Mesenchymal stem cell (in vitro differentiated cells and primary cell): ENCODE measurements around the gene HSF2BP.
A peak's percentile ranks its signal among the peaks of the same experiment; 100 is the strongest.

Source experiments
- DNase-seq: peaks from one replicate; pipeline ENCODE4 v3.0.0-alpha.2; 2013
- H2AFZ ChIP-seq: one replicate; pipeline ENCODE4 v1.6.1; 2013; ENCODE audit warnings: low read depth, mild to moderate bottlenecking, control low read depth, inconsistent platforms, low read length, moderate library complexity
- H2AK5ac ChIP-seq: 2 replicates; pipeline ENCODE4 v1.6.1; 2013; ENCODE audit warnings: low read length, moderate library complexity, mild to moderate bottlenecking, inconsistent platforms; ENCODE audit not compliant: severe bottlenecking
- H2BK120ac ChIP-seq: one replicate; pipeline ENCODE4 v1.6.1; 2013; ENCODE audit warnings: low read depth, mild to moderate bottlenecking, inconsistent platforms, low read length, moderate library complexity
- H2BK12ac ChIP-seq, 2 experiments: one replicate each; pipeline ENCODE4 v1.6.1; 2013; ENCODE audit warnings: inconsistent platforms in 2 of 2, low read length in 2 of 2, mild to moderate bottlenecking in 2 of 2, moderate library complexity in 2 of 2, control low read depth in 1 of 2
- H2BK15ac ChIP-seq: one replicate; pipeline ENCODE4 v1.6.1; 2013; ENCODE audit warnings: mild to moderate bottlenecking, low read depth, inconsistent platforms; ENCODE audit not compliant: poor library complexity, severe bottlenecking
- H2BK5ac ChIP-seq: 2 replicates; pipeline ENCODE4 v1.6.1; 2013; ENCODE audit warnings: low read depth, mild to moderate bottlenecking, low read length, control low read depth, inconsistent platforms; ENCODE audit not compliant: poor library complexity, severe bottlenecking
- H3K14ac ChIP-seq, 2 experiments: one replicate each; pipeline ENCODE4 v1.6.1; 2013; ENCODE audit warnings: inconsistent platforms in 2 of 2, low read length in 2 of 2, control low read depth in 1 of 2, mild to moderate bottlenecking in 1 of 2, moderate library complexity in 1 of 2
- H3K18ac ChIP-seq, 2 experiments: one replicate each; pipeline ENCODE4 v1.6.1; 2013; ENCODE audit warnings: inconsistent platforms in 2 of 2, low read length in 2 of 2, control low read depth in 1 of 2, low read depth in 1 of 2, mild to moderate bottlenecking in 1 of 2
- H3K23ac ChIP-seq, 2 experiments: one replicate each; pipeline ENCODE4 v1.6.1; 2013; ENCODE audit warnings: inconsistent platforms in 2 of 2, low read length in 2 of 2, mild to moderate bottlenecking in 2 of 2, moderate library complexity in 2 of 2, control low read depth in 1 of 2
- H3K27ac ChIP-seq: 2 replicates; pipeline ENCODE4 v1.5.1; 2013; ENCODE audit warnings: mild to moderate bottlenecking, moderate library complexity, low read length, control low read depth, inconsistent platforms; ENCODE audit not compliant: poor library complexity, severe bottlenecking
- H3K27me3 ChIP-seq, 2 experiments: 2 replicates each; pipeline versions ENCODE4 v1.6.1 to v1.7.0; 2013; ENCODE audit warnings: low read length in 2 of 2, mild to moderate bottlenecking in 2 of 2, moderate library complexity in 2 of 2, control low read depth in 1 of 2, inconsistent platforms in 1 of 2; ENCODE audit not compliant: control insufficient read depth in 1 of 2, insufficient read depth in 1 of 2
- H3K36me3 ChIP-seq, 2 experiments: 2 replicates each; pipeline versions ENCODE4 v1.6.1 to v1.7.0; 2013; ENCODE audit warnings: low read length in 2 of 2, control low read depth in 1 of 2, inconsistent platforms in 1 of 2, low read depth in 1 of 2, mild to moderate bottlenecking in 1 of 2; ENCODE audit not compliant: insufficient read depth in 2 of 2, control insufficient read depth in 1 of 2
- H3K4ac ChIP-seq, 2 experiments: one replicate each; pipeline ENCODE4 v1.6.1; 2013; ENCODE audit warnings: inconsistent platforms in 2 of 2, low read length in 2 of 2, mild to moderate bottlenecking in 2 of 2, moderate library complexity in 2 of 2, control low read depth in 1 of 2, low read depth in 1 of 2
- H3K4me1 ChIP-seq: 2 replicates; pipeline ENCODE4 v1.6.1; 2013; ENCODE audit warnings: low read depth, low read length, control low read depth; ENCODE audit not compliant: control insufficient read depth, insufficient read depth
- H3K4me2 ChIP-seq: 2 replicates; pipeline ENCODE4 v1.6.1; 2013; ENCODE audit warnings: low read length, mild to moderate bottlenecking, inconsistent platforms; ENCODE audit not compliant: poor library complexity, severe bottlenecking
- H3K4me3 ChIP-seq, 2 experiments: 2 replicates each; pipeline versions ENCODE4 v1.5.1 to v1.7.0; 2013; ENCODE audit warnings: low read length in 2 of 2, mild to moderate bottlenecking in 2 of 2, control low read depth in 1 of 2, low read depth in 1 of 2; ENCODE audit not compliant: insufficient read depth in 1 of 2
- H3K79me1 ChIP-seq: replicated peaks from 2 replicates; pipeline ENCODE4 v1.6.1; 2013; ENCODE audit warnings: mild to moderate bottlenecking, control low read depth, low read length, inconsistent platforms; ENCODE audit not compliant: poor library complexity, severe bottlenecking
- H3K9ac ChIP-seq: 2 replicates; pipeline ENCODE4 v1.7.0; 2013; ENCODE audit warnings: mild to moderate bottlenecking, low read length, moderate library complexity
- H3K9me3 ChIP-seq: 2 replicates; pipeline ENCODE4 v1.7.0; 2013; ENCODE audit warnings: mild to moderate bottlenecking, low read length; ENCODE audit not compliant: control insufficient read depth
- H4K8ac ChIP-seq: one replicate; pipeline ENCODE4 v1.6.1; 2013; ENCODE audit warnings: inconsistent platforms, mild to moderate bottlenecking, low read length, moderate library complexity
- H4K91ac ChIP-seq: one replicate; pipeline ENCODE4 v1.6.1; 2013; ENCODE audit warnings: mild to moderate bottlenecking, low read length, inconsistent platforms
- WGBS: methylation state at CpG from one replicate; pipeline ENCODE4 v1.1.7; 2013; ENCODE audit warnings: mixed read lengths; 5-methylcytosine and 5-hydroxymethylcytosine counted together

HSF2BP gene

DNA sequence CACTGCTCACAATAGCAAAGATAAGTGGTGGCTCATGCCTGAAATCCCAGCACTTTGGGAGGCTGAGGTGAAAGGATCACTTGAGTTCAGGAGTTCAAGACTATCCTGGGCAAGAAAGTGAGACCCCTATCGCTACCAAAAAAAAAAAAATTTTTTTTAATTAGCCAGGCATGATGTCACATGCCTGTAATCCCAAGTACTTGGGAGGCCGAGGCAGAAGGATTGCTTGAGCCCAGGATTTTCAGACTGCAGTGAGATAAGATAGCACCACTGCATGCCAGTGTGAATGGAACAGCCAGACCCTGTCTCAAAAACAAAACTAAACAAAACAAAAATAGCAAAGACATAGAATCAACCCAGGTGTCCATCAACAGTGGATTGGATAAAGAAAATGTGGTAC, 50.6 kb downstream of the HSF2BP start:
- H4K91ac ChIP-seq = no peak overlapping the region
- no peaks in the 10 kb centered on the region for H3K79me1 ChIP-seq
- WGBS = 67% methylated on average over 2 of the region's 2 CpGs
- no peak overlapping the region for H3K4me2 ChIP-seq
- no peak overlapping the region for H3K9ac ChIP-seq
- H3K4me3 ChIP-seq = no peak overlapping the region
- DNase-seq = no peak
- no peaks in the 10 kb centered on the region for H3K36me3 ChIP-seq
- H3K27ac ChIP-seq = no peak overlapping the region
- H3K9me3 ChIP-seq = no peaks in the 10 kb centered on the region
- no peak overlapping the region for H2BK120ac ChIP-seq
- H3K14ac ChIP-seq = no peak overlapping the region
- peaks cover 37% of the 10 kb centered on the region for H3K4me1 ChIP-seq
- no peak overlapping the region for H2BK5ac ChIP-seq
- H2BK15ac ChIP-seq = no peak overlapping the region
- H3K4ac ChIP-seq = peak overlapping the region in 1 of 2 experiments; percentile 35
- peak overlapping the region; percentile 89 for H2AK5ac ChIP-seq
- peak overlapping the region in 1 of 2 experiments; percentile 71 for H2BK12ac ChIP-seq
- no peak overlapping the region for H4K8ac ChIP-seq
- no peak overlapping the region for H2AFZ ChIP-seq
- H3K23ac ChIP-seq = no peak overlapping the region
- no peak overlapping the region for H3K18ac ChIP-seq
- H3K27me3 ChIP-seq = peaks cover 0 to 5% of the 10 kb centered on the region in 2 experiments

DNA sequence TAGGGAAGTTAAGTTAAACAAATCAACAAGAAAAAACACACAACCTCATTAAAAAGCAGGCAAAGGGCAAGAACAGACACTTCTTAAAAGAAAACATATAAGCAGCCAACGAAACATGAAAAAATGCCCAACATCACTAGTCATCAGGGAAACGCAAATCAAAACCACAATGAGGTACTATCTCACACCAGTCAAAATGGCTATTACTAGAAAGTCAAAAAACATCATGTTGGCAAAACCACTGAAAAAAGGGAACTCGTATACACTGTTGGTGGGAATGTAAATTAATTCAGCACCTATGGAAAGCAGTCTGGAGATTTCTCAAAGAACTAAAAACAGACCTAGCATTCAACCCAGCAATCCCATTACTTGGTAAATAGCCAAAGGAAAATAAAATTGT, 51.1 kb downstream of the HSF2BP start:
- H3K14ac ChIP-seq = no peak overlapping the region
- DNase-seq = peak; percentile 81
- no peak overlapping the region for H2BK5ac ChIP-seq
- H3K4me1 ChIP-seq = peaks cover 41% of the 10 kb centered on the region
- no peak overlapping the region for H2BK12ac ChIP-seq
- H4K8ac ChIP-seq = no peak overlapping the region
- H3K27ac ChIP-seq = no peak overlapping the region
- no peak overlapping the region for H4K91ac ChIP-seq
- no peak overlapping the region for H3K4me3 ChIP-seq
- no peak overlapping the region for H2AFZ ChIP-seq
- H2BK15ac ChIP-seq = no peak overlapping the region
- H3K27me3 ChIP-seq = peaks cover 0 to 5% of the 10 kb centered on the region in 2 experiments
- H3K18ac ChIP-seq = no peak overlapping the region
- no peak overlapping the region for H3K4ac ChIP-seq
- H2BK120ac ChIP-seq = no peak overlapping the region
- H3K79me1 ChIP-seq = no peaks in the 10 kb centered on the region
- no peaks in the 10 kb centered on the region for H3K36me3 ChIP-seq
- H2AK5ac ChIP-seq = no peak overlapping the region
- H3K4me2 ChIP-seq = no peak overlapping the region
- no peaks in the 10 kb centered on the region for H3K9me3 ChIP-seq
- no peak overlapping the region for H3K9ac ChIP-seq
- H3K23ac ChIP-seq = no peak overlapping the region
- 14% methylated on average over 3 of the region's 3 CpGs for WGBS

- peak overlapping the region; percentile 92 for H2BK12ac ChIP-seq
- peak overlapping the region in 1 of 2 experiments; percentile 45 for H3K14ac ChIP-seq
- no peaks in the 10 kb centered on the region for H3K79me1 ChIP-seq
- peak overlapping the region; percentile 77 for H2AK5ac ChIP-seq
- H3K9me3 ChIP-seq = no peaks in the 10 kb centered on the region
- no peak overlapping the region for H2BK5ac ChIP-seq
- H4K91ac ChIP-seq = peak overlapping the region; percentile 77
- H4K8ac ChIP-seq = peak overlapping the region; percentile 86
- H3K36me3 ChIP-seq = no peaks in the 10 kb centered on the region
- no peak overlapping the region for H3K23ac ChIP-seq
- H3K18ac ChIP-seq = peak overlapping the region; percentile 69 to 83
- peak overlapping the region; percentile 3 for H2AFZ ChIP-seq
- no peak overlapping the region for H3K27ac ChIP-seq
- H2BK120ac ChIP-seq = no peak overlapping the region
- H3K4me3 ChIP-seq = no peak overlapping the region
- WGBS = 91% methylated on average over 15 of the region's 15 CpGs
- H3K4me1 ChIP-seq = peaks cover 39% of the 10 kb centered on the region
- H3K27me3 ChIP-seq = peaks cover 0 to 5% of the 10 kb centered on the region in 2 experiments
- no peak overlapping the region for H3K9ac ChIP-seq
- H2BK15ac ChIP-seq = peak overlapping the region; percentile 55
- DNase-seq = no peak
- H3K4ac ChIP-seq = peak overlapping the region; percentile 2 to 46
- H3K4me2 ChIP-seq = no peak overlapping the region
Observed at GRCh38 chr21:43605320-43606215, 53.7 kb downstream of the HSF2BP start.

GRCh38 chr21:43604505-43605204, 54.6 kb downstream of the HSF2BP start:
- Histone ChIP-seq H3K9me3 (no peaks in the 10 kb centered on the region), H2BK120ac (no peak overlapping the region), H3K23ac (no peak overlapping the region), H3K79me1 (no peaks in the 10 kb centered on the region), H3K27me3 (peaks cover 0 to 3% of the 10 kb centered on the region in 2 experiments), H2BK12ac (peak overlapping the region; percentile 30 to 92), H4K91ac (peak overlapping the region; percentile 77), H3K18ac (peak overlapping the region; percentile 41 to 83), H3K4ac (peak overlapping the region; percentile 5 to 16), H3K9ac (no peak overlapping the region), H2AFZ (no peak overlapping the region), H3K4me3 (no peak overlapping the region), H4K8ac (peak overlapping the region; percentile 25), H3K4me1 (peaks cover 33% of the 10 kb centered on the region), H3K4me2 (no peak overlapping the region), H2AK5ac (peak overlapping the region; percentile 16), H3K36me3 (no peaks in the 10 kb centered on the region), H2BK5ac (no peak overlapping the region), H2BK15ac (no peak overlapping the region), H3K27ac (no peak overlapping the region), H3K14ac (peak overlapping the region in 1 of 2 experiments; percentile 38)
- 98% methylated on average over 6 of the region's 6 CpGs for WGBS
- no peak for DNase-seq
